GM19328 (cell line): ENCODE data around the gene MCUR1.

Experiments
- ATAC-seq: cut with Tn5 transposase; IDR thresholded peaks from one replicate; pipeline ENCODE4 v1.9.1; 2021; ENCODE audit warnings: mild to moderate bottlenecking, moderate library complexity; ENCODE audit not compliant: unreplicated experiment

The MCUR1 gene

DNA sequence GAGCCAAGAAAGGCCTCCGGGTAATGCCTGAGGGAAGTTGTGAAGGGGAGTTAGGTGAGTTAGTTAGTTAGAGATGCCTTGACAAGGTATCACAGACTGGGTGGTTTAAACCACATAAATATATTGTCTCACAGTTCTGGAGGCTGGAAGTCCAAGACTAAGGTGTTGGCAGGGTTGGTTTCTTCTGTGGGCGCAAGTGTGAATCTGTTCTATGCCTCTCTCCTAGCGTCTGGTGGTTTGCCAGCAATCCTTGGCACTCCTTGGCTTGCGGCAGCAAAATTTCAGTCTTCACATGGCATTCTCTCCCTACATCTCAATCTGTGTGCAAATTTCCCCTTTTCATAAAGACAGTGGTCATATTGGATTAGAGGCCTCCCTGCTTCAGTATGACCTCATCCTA is 73.0 kb downstream of the MCUR1 start:
- no peak for ATAC-seq
